ES-I3 (cell line): Measurements from ENCODE around the gene ZNF761.
A peak's percentile ranks its signal among the peaks of the same experiment; 100 is the strongest.
"Not testable (repeated sequence)": the region's sequence is repeated elsewhere in the genome, so short reads cannot be mapped to it uniquely, and the experiment has no call there.

ENCODE experiments used
- H3K36me3 ChIP-seq: 2 replicates; pipeline ENCODE4 v1.6.1; 2013; ENCODE audit warnings: mild to moderate bottlenecking, low read length, control low read depth, moderate library complexity; ENCODE audit not compliant: insufficient read depth
- H3K4me1 ChIP-seq: 2 replicates; pipeline ENCODE4 v1.6.1; 2013; ENCODE audit warnings: mild to moderate bottlenecking, control low read depth, low read length; ENCODE audit not compliant: insufficient read depth
- H3K9ac ChIP-seq: 2 replicates; pipeline ENCODE4 v1.6.1; 2013; ENCODE audit warnings: low read depth, mild to moderate bottlenecking, low read length, moderate library complexity
- H3K9me3 ChIP-seq: 2 replicates; pipeline ENCODE4 v1.6.1; 2013; ENCODE audit warnings: mild to moderate bottlenecking, low read length, moderate library complexity; ENCODE audit not compliant: control insufficient read depth, insufficient read depth

The ZNF761 gene

DNA sequence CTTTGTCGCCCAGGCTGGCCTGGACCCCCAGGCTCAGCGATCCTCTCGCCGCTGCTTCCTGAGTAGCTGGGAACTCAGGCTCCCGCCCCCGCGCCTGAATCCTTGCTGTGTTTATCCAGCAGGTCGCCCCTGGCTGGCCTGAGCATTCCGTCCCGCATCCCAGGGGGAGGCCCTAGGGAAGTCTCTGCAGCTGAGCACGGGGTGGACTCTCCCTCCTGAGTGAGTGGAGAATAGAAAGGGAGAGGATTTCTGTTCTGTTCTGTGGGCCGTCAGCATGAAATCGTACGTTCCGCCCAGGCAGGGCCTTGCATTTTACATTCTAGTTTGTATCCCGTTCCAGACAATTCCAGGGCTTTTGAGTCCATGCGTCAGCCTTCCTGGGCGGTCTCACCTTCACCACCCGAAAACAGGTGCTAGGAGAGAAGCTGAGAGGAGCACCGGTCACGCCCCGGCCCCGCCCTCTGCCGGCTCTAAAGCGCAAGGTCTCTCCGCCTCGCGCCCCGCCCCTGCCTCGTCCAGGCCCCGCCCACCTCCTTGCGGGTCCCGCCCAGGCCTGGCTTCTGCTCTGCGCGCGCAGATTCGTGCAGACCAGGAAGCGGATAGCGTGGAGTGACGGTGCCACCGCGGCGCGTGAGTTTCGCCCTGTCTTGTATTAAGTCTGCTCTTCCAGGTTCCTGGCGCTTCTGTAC is at the start of gene ZNF761:
ZNF761 (plus strand) TSS at position 586 of the 689 bp plus-strand sequence. CDS start 15,285 bp downstream, outside the sequence.
- Histone ChIP-seq H3K9ac (peak within 1 kb of the TSS; percentile 96), H3K9me3 (no peaks in the 10 kb centered on the region), H3K4me1 (no peaks in the 10 kb centered on the region), H3K36me3 (peaks cover 5% of the 10 kb centered on the region; the same call in 1 of the 2 replicates)

DNA sequence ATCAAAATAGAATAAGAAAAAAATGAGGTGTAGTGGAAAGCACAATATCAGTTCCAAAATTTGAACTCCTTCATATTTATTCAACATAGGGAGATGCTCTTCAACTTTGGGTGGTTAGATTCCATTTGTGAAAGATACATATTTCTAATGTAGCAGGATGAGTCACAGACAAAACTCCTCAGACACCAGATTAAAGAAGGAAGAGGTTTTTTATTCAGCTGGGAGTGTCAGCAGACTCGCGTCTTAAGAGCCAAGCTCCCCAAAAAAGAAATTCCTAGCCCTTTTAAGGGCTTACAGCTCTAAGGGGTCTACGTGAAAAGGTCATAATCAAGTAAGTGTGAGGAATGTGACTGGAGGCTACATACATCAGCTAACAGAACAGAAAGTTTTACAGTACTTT is 43.6 kb upstream of the ZNF761 start:
- Histone ChIP-seq H3K36me3 (peaks cover 9% of the 10 kb centered on the region; the same call in 1 of the 2 replicates), H3K9ac (no peak overlapping the region), H3K9me3 (peaks cover 12% of the 10 kb centered on the region), H3K4me1 (no peaks in the 10 kb centered on the region)

DNA sequence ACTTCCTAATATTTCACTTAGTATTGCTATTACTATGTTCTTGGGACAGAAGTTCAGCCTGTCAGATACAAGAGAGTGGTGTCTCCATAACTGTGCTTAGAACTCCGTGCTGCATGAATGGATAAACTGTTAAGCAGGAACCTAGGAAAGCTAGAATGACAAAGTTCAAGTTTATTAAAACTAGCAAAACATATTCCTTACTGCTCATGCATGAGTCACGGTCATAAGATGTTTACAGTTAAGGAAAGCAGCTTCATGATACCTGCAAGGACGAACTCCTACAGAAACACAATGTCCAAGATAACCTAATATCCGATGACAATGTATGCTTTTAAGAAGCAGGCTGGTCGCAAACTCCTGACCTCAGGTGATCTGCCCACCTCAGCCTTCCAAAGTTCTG is 42.9 kb upstream of the ZNF761 start:
- peaks cover 5% of the 10 kb centered on the region; the same call in 1 of the 2 replicates for H3K36me3 ChIP-seq
- no peaks in the 10 kb centered on the region for H3K4me1 ChIP-seq
- no peak overlapping the region for H3K9ac ChIP-seq
- H3K9me3 ChIP-seq = peaks cover 5% of the 10 kb centered on the region

DNA sequence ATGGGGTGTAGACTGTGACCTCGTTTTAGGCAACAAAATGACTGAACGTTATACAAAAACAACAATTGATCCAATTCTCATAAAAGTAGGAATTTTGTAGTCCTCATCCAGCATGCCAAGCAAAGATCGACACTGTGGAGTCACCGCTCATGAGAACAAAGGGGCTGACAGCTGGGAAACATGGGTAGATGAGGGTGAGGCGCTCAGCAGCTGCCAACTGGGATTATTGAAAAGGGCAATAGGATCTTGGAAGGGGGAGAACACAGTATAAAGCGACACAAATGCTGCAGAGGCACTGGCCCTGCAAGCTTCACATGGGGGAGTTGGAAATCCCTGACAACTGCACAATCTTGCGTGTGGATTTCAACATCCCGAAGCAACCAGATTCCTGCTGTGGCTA is 42.2 kb upstream of the ZNF761 start:
- Histone ChIP-seq H3K4me1 (no peaks in the 10 kb centered on the region), H3K9ac (peak overlapping the region; percentile 31; the same call in 1 of the 2 replicates), H3K36me3 (peaks cover 3% of the 10 kb centered on the region; the same call in 1 of the 2 replicates), H3K9me3 (0 out of 2 replicates have a peak, but pooled peaks cover 4% of the 10 kb centered on the region)

DNA sequence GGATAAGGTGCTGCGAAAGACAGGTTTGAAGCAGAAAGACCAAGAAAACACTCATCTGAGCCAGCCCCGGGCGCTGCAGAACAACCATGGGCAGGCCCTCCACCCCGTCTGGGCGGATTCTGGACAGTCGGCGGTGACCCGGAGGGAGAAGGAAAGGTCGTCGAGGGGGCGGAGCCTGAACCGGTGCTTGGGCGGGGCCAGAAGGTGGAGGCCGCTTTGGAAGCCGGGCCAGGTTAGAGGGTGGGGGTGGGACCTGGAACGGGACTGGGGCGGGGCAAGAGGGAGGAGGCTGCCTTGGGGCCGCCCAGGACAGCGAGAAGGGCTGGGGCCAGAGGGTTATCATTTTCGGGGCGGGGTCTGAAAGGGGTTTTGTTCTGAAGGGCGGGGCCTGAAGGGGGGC is 41.8 kb upstream of the ZNF761 start:
- H3K4me1 ChIP-seq = no peaks in the 10 kb centered on the region
- 0 out of 2 replicates have a peak, but pooled peaks cover 3% of the 10 kb centered on the region for H3K9me3 ChIP-seq
- peak overlapping the region; percentile 31; the same call in 1 of the 2 replicates for H3K9ac ChIP-seq

DNA sequence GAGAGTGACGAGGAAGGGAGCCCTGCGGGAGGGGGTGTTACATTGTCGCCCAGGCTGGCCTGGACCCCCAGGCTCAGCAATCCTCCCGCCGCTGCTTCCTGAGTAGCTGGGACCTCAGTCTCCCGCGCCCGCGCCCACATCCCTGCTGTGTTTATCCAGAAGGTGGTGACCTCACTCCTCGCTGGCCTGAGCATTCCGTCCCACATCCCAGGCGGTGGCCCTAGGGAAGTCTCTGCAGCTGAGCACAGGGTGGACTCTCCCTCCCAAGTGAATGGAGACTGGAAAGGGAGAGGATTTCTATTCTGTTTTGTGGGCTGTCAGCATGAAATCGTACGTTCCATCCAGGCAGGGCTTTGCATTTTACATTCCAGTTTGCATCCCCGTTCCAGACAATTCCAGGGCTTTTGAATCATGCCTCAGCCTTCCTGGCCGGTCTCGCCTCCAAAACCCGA is 37.2 kb upstream of the ZNF761 start:
- H3K9ac ChIP-seq = peak overlapping the region; percentile 54
- no peaks in the 10 kb centered on the region for H3K36me3 ChIP-seq
- no peaks in the 10 kb centered on the region for H3K4me1 ChIP-seq
- H3K9me3 ChIP-seq = no peaks in the 10 kb centered on the region

More for the DNA sequence above, 41.8 kb upstream of the ZNF761 start:
- H3K36me3 ChIP-seq = peaks cover 3% of the 10 kb centered on the region; the same call in 1 of the 2 replicates

DNA sequence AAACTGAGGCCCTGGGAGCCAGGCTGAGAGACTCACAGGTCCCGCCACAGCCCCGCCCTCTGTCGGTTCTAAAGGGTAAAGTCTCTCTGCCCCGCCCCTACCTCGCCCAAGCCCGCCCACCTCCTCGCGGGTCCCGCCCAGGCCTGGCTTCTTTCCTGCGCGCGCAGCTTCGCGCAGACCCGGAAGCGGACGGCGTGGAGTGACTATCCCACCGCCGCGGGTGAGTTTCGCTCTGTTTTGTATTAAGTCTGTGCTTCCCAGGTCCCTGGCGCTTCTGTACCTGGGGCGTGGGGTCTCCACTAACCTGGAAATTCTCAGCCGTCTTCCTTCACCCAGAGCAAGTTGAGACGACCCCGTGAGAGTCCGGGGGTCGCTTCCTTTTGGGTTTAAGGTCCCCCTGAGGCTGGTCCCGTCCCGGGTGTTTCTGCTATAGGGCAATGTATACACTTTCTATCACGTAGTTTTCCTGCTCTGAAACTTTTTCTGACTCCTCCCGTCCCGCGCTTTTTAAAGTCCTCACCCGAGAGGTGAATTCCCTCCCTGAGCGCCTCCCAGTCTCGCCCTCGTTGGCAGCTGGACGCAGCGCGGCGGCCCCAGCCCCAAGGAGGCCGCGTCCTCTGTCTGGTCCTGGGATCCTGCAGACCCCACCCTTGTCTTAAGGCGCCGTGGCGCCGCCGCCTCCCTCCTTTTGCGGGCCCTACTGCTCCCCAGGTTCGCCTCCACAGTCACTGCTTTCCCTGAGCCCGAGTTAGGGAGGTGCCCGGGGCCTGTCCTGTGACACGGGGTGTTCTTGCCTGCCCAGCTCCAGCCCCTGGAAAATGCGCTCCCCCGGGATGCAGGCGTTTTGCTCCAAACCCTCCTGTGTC is 36.6 kb upstream of the ZNF761 start, which contains the start of gene ZNF765:
ZNF765 (plus strand) TSS at position 176 of the 866 bp plus-strand sequence. CDS start 2,867 bp downstream, outside the sequence.
- no peaks in the 10 kb centered on the region for H3K36me3 ChIP-seq
- H3K4me1 ChIP-seq = no peaks in the 10 kb centered on the region
- H3K9ac ChIP-seq = peak within 1 kb of the TSS; percentile 87
- no peaks in the 10 kb centered on the region for H3K9me3 ChIP-seq

DNA sequence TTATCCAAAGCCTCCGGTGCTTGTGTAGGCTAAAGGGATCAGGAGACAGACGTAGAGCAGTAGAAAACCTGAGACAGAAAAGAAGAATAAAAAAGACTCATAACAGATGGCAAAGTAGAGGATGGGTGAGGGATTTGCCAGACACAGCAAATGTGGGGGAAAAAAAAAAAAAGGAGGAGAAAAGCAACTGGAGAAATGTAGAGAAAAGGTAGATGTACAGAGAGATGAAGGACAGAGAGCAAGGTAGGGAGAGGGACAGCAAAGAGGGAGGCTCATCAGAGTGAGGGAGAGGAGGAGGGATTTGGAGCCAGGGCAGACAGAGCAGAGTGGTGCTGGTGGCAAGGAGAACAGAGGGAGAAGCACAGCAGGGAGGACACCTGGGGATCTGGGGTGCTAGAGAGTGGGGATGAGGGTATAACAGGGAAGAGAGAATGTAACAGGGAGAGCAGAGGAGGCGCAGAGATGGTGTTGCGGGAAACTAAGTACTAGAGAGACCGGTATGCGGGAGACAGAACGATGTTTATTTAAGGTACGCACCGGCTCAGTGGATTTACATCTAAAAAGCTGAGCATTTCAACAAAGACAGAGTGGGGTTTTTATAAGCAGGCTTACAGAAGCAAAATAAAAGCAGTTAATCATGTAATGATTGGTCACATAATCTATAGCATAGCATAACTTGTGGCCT is 35.8 kb upstream of the ZNF761 start:
- H3K9me3 ChIP-seq, H3K36me3 ChIP-seq, H3K4me1 ChIP-seq: not testable (repeated sequence)
- H3K9ac ChIP-seq = peak overlapping the region; percentile 87

DNA sequence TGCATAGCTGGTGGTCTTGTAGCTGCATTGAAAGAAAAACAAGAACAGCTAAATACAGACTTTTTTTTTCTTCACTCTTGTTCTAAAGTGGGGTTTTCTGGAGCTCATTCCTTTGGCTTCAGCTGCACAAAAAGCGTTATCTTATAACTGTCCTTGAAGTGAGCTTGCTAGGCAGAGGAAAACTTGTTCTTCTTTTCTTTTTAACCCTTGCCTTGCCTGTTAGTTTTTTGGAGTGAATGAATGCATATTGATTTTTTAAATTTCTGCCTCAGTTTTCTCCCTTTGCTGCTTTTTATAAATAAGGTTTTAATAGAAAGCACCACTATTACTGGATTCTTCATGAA is 35.3 kb upstream of the ZNF761 start:
- no peaks in the 10 kb centered on the region for H3K9me3 ChIP-seq
- no peaks in the 10 kb centered on the region for H3K36me3 ChIP-seq
- H3K4me1 ChIP-seq = no peaks in the 10 kb centered on the region
- peak overlapping the region; percentile 13; the same call in 1 of the 2 replicates for H3K9ac ChIP-seq

DNA sequence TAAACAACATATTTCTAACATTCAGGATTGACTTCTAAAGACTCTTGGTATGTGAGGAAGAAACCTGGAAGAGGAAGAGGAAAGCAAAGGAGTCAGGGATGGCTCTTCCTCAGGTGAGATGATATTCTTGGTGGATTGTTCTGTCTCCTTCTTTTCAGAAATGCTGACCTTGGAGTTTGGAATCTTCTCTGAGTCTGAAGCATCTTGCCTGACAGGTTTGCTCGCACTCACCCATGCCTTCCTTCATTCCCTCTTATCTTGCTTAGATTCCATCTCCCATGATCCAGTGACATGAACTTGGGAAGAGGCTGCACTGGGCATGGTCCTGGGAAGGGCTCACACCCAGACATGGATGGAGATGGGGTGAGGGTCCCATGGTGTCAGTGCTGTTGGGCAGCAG is 33.9 kb upstream of the ZNF761 start:
- H3K9ac ChIP-seq, H3K4me1 ChIP-seq, H3K9me3 ChIP-seq, H3K36me3 ChIP-seq: not testable (repeated sequence)

DNA sequence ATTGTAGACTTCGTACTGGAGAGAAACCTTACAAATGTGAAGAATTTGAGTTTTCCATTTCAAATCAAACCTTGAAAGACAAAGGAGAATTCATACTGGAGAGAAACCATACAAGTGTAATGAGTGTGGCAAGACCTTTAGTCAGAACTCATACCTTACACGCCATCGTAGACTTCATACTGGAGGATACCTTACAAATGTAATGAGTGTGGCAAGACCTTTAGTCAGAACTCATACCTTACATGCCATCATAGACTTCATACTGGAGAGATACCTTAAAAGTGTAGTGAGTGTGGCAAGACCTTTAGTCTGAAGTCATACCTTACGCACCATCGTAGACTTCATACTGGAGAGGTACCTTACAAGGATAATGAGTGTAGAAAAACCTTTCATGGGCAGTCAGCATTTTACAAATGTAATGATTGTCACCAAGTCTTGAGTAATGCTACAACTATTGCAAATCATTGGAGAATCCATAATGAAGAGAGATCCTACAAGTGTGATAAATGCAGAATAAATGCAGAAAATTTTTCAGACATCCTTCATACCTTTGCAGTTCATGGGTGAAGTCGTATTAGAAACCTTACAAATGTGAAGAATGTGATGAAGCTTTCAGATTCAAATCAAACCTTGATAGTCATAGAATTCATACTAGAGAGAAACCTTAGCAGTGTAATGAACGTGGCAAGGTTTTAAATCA is 22.1 kb upstream of the ZNF761 start:
- Histone ChIP-seq H3K9me3 (peaks cover 35% of the 10 kb centered on the region), H3K4me1 (no peaks in the 10 kb centered on the region), H3K9ac (no peak overlapping the region), H3K36me3 (peaks cover 31% of the 10 kb centered on the region)

DNA sequence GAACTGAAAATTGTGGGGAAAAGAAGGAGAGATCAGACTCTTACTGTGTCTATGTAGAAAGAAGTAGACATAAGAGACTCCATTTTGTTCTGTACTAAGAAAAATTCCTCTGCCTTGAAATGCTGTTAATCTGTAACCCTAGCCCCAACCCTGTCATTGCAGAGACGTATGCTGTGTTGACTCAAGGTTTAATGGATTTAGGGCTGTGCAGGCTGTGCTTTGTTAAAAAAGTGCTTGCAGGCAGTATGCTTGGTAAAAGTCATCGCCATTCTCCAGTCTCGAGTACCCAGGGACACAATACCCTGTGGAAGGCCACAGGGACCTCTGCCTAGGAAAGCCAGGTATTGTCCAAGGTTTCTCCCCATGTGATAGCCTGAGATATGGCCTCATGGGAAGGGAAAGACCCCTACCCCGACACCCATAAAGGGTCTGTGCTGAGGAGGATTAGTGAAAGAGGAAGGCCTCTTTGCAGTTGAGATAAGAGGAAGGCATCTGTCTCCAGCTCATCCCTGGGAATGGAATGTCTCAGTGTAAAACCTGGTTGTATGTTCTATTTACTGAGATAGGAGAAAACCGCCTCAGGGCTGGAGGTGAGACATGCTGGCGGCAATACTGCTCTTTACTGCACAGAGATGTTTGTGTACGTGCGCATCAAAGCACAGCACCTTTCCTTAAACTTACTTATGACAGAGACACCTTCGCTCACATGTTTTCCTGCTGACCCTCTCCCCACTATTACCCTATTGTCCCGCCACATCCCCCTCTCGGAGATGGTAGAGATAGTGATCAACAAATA is 11.1 kb upstream of the ZNF761 start:
- H3K4me1 ChIP-seq, H3K9me3 ChIP-seq, H3K9ac ChIP-seq, H3K36me3 ChIP-seq: not testable (repeated sequence)

DNA sequence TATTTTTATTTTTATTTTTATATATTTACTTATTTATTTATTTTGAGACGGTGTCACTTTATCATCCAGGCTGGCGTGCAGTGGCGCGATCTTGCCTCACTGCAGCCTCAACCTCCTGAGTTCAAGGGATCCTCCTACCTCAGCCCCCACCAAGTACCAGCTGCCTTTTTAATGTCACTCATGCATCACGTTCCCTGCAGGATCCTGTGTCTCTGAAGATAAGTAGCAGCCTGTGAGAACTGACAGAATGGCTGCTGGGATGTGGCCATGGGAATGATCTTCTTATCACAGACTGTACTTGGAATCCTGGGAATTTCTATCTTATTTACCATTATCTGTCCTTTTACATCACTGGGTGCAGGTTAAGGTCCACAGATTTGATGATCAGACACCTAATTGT is 9.2 kb upstream of the ZNF761 start:
- Histone ChIP-seq H3K36me3 (no peaks in the 10 kb centered on the region), H3K9me3 (no peaks in the 10 kb centered on the region; the same call in 1 of the 2 replicates), H3K9ac (no peak overlapping the region), H3K4me1 (no peaks in the 10 kb centered on the region)
